Endothelial cell of umbilical vein (primary cell): ENCODE measurements around the gene PRDM16. TPM values are rescaled to one million over a fixed set of nuclear protein-coding genes. Genes with fewer than 3 reads are reported as not detected.

Experiments used
- BruUV-seq: library from RNA; stranded (reverse); fragments of 400-500 nt; replicated peaks from 2 replicates; lab custom pipeline; 2021; lab: Mats Ljungman, UMichigan
- CTCF ChIA-PET: fragments of 300-600, 350-600 bp; sonication (Branson Sonifier 250); formaldehyde crosslinking; loops from one replicate; lab custom pipeline; 2021; ENCODE audit warnings: antibody characterized with exemption, inconsistent platforms; lab: Charles Lee
- POLR2A ChIA-PET: fragments of 300-600, 350-600 bp; sonication (Branson Sonifier 250); formaldehyde crosslinking; loops from one replicate; lab custom pipeline; 2021; ENCODE audit warnings: antibody characterized with exemption, inconsistent platforms; lab: Charles Lee
- DNase-seq: peaks from one replicate; pipeline ENCODE4 v3.0.0-alpha.2; 2011; ENCODE audit warnings: low read depth, low spot score
- FAIRE-seq: peaks from 2 replicates; lab custom pipeline; 2011; peaks lifted over from hg19 to GRCh38; lab: Jason Lieb, UNC
- H2AFZ ChIP-seq: 2 replicates; pipeline ENCODE4 v1.6.0; 2012; ENCODE audit warnings: low read depth, low read length, control low read depth, inconsistent platforms
- H3K27ac ChIP-seq: 2 replicates; pipeline ENCODE4 v1.5.1; 2011; ENCODE audit warnings: low read depth, mild to moderate bottlenecking, control low read depth, low read length, moderate library complexity; ENCODE audit not compliant: insufficient read depth
- H3K27me3 ChIP-seq, 2 experiments: 2 replicates each; pipeline versions ENCODE4 v1.6.0 to v1.6.1; 2011; ENCODE audit warnings: low read length in 2 of 2, mixed read lengths in 1 of 2; ENCODE audit not compliant: control insufficient read depth in 2 of 2, insufficient read depth in 2 of 2
- H3K36me3 ChIP-seq, 2 experiments: 2 replicates in 1 of 2; 3 replicates in 1 of 2; pipeline ENCODE4 v1.5.1; 2011; ENCODE audit warnings: low read length in 2 of 2, mild to moderate bottlenecking in 1 of 2, moderate library complexity in 1 of 2; ENCODE audit not compliant: control insufficient read depth in 2 of 2, insufficient read depth in 2 of 2; ENCODE audit errors: extremely low read depth in 1 of 2
- H3K4me1 ChIP-seq: 3 replicates; pipeline ENCODE4 v1.5.1; 2011; ENCODE audit warnings: mild to moderate bottlenecking, low read length; ENCODE audit not compliant: control insufficient read depth, insufficient read depth; ENCODE audit errors: extremely low read depth
- H3K4me2 ChIP-seq: 2 replicates; pipeline ENCODE4 v1.6.1; 2011; ENCODE audit warnings: low read length, control low read depth, mixed read lengths; ENCODE audit not compliant: insufficient read depth
- H3K4me3 ChIP-seq, 3 experiments: fragments of 200-600 bp in 1 of 3; sonication (generic), shearing (Covaris generic) in 1 of 3; replicated peaks in 1 of 3; 2 replicates each; pipeline ENCODE4 v1.5.1; 2011 to 2016; ENCODE audit warnings: control low read depth in 3 of 3, low read length in 3 of 3, mild to moderate bottlenecking in 2 of 3, inconsistent platforms in 1 of 3, low read depth in 1 of 3, moderate library complexity in 1 of 3; ENCODE audit not compliant: insufficient read depth in 1 of 3
- H3K79me2 ChIP-seq: 2 replicates; pipeline ENCODE4 v1.6.0; 2012; ENCODE audit warnings: low read length, inconsistent platforms; ENCODE audit not compliant: control insufficient read depth, insufficient read depth
- H3K9ac ChIP-seq: replicated peaks from 2 replicates; pipeline ENCODE3; 2011; ENCODE audit warnings: low read length, control low read depth; ENCODE audit not compliant: insufficient read depth; ENCODE audit errors: extremely low read depth
- H3K9me1 ChIP-seq: replicated peaks from 3 replicates; pipeline ENCODE4 v1.6.0; 2011; ENCODE audit warnings: mild to moderate bottlenecking, low read length; ENCODE audit not compliant: control insufficient read depth, insufficient read depth; ENCODE audit errors: extremely low read depth
- H3K9me3 ChIP-seq: replicated peaks from 2 replicates; pipeline ENCODE4 v1.5.1; 2012; ENCODE audit warnings: low read length, inconsistent platforms; ENCODE audit not compliant: control insufficient read depth, insufficient read depth
- H4K20me1 ChIP-seq: replicated peaks from 2 replicates; pipeline ENCODE3; 2011; ENCODE audit warnings: mild to moderate bottlenecking, low read length; ENCODE audit not compliant: control insufficient read depth, insufficient read depth; ENCODE audit errors: extremely low read depth
- EZH2 ChIP-seq: IDR thresholded peaks from 2 replicates; pipeline ENCODE4 v1.6.1; 2012; ENCODE audit warnings: borderline replicate concordance, low read depth, mild to moderate bottlenecking, moderate library complexity, low read length, inconsistent platforms; ENCODE audit not compliant: severe bottlenecking
- FOS ChIP-seq: IDR thresholded peaks from 2 replicates; pipeline ENCODE4 v1.6.1; 2011; ENCODE audit warnings: mild to moderate bottlenecking, low read length, moderate library complexity, borderline replicate concordance; ENCODE audit not compliant: insufficient read depth
- GATA2 ChIP-seq: IDR thresholded peaks from 2 replicates; pipeline ENCODE4 v1.7.0; 2011; ENCODE audit warnings: low read depth, mild to moderate bottlenecking, moderate library complexity, mixed read lengths, low read length; ENCODE audit not compliant: insufficient read length, insufficient read depth
- JUN ChIP-seq: IDR thresholded peaks from 2 replicates; pipeline ENCODE4 v1.6.1; 2011; ENCODE audit warnings: borderline replicate concordance, low read depth; ENCODE audit not compliant: insufficient read length, insufficient read depth
- MYC ChIP-seq: IDR thresholded peaks from one replicate; pipeline ENCODE4 v1.6.1; 2011; ENCODE audit warnings: mild to moderate bottlenecking, low read depth, low read length
- POLR2A ChIP-seq: IDR thresholded peaks from 2 replicates; pipeline ENCODE4 v1.6.1; 2012; ENCODE audit warnings: low read depth, mild to moderate bottlenecking, control low read depth, low read length
- POLR2AphosphoS5 ChIP-seq: IDR thresholded peaks from 2 replicates; pipeline ENCODE4 v1.6.1; 2012; ENCODE audit warnings: low read depth, mild to moderate bottlenecking, control low read depth, low read length, moderate library complexity; ENCODE audit not compliant: insufficient read depth
- dilution Hi-C: fragments of 300-500 bp; cut with MboI; formaldehyde crosslinking; loops from one replicate; pipeline ENCODE4 v1.15.0; 2019; ENCODE audit warnings: low sequenced_read_pairs; ENCODE audit not compliant: extremely low pct_ligation_motif_present
- intact Hi-C: fragments of 100-400 bp; cut with micrococcal nuclease; formaldehyde crosslinking; loops from one replicate; pipeline ENCODE4 v1.10.0; 2022
- polyA plus RNA-seq, 4 experiments: library from polyadenylated mRNA; depleted of rRNA in 3 of 4; stranded (reverse) in 3 of 4; unstranded in 1 of 4; fragments of >200 nt; gene quantifications; 2 replicates each; pipeline versions ENCODE4 v1.2.1 to v1.2.3, GENCODE V29; 2011 to 2012; ENCODE audit warnings: missing spikeins in 1 of 4
- total RNA-seq: library from RNA; stranded (reverse); gene quantifications from 2 replicates; pipeline ENCODE4 v1.2.3, GENCODE V29; 2021
- TF ChIP-seq, protein P1 (sequence below): IDR thresholded peaks from 2 replicates; pipeline ENCODE4 v1.6.1; 2011; ENCODE audit not compliant: insufficient read depth, insufficient read length
- TF ChIP-seq, protein P2 (sequence below), 2 donors: IDR thresholded peaks; 1 replicate in 1 of 2; 2 replicates in 1 of 2; pipeline ENCODE4 v1.5.1; 2011; ENCODE audit warnings: low read length in 2 of 2, mild to moderate bottlenecking in 2 of 2, moderate library complexity in 2 of 2, control low read depth in 1 of 2, inconsistent platforms in 1 of 2, low read depth in 1 of 2; ENCODE audit not compliant: insufficient read depth in 1 of 2; ENCODE audit errors: extremely low read depth in 1 of 2

PRDM16 gene
- total and polyA plus RNA-seq, 2 donors (not counting 3 experiments of a cell fraction or from before 2014, with no cell fraction given) = not detected

- no peaks in the 10 kb centered on the region for H4K20me1 ChIP-seq
- no peak overlapping the region for H3K9ac ChIP-seq
- H3K27ac ChIP-seq = no peak overlapping the region
- H3K36me3 ChIP-seq = no peaks in the 10 kb centered on the region
- intact Hi-C loops (no loop called here), dilution Hi-C loops (no loop called here)
- FAIRE-seq = no peak
- H3K9me1 ChIP-seq = no peaks in the 10 kb centered on the region
- no peaks in the 10 kb centered on the region for H3K27me3 ChIP-seq
- no peaks in the 10 kb centered on the region for H3K9me3 ChIP-seq
- no peaks in the 10 kb centered on the region for H3K4me1 ChIP-seq
- ChIA-PET POLR2A (no interaction called here), CTCF (no interaction called here)
- DNase-seq = no peak
- H2AFZ ChIP-seq = no peak overlapping the region
- no peak overlapping the region for H3K4me2 ChIP-seq
- H3K4me3 ChIP-seq = no peak overlapping the region
- no peaks in the 10 kb centered on the region for H3K79me2 ChIP-seq
- TF ChIP-seq, protein P1, sequence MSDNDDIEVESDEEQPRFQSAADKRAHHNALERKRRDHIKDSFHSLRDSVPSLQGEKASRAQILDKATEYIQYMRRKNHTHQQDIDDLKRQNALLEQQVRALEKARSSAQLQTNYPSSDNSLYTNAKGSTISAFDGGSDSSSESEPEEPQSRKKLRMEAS = no peak
- TF ChIP-seq, protein P2, sequence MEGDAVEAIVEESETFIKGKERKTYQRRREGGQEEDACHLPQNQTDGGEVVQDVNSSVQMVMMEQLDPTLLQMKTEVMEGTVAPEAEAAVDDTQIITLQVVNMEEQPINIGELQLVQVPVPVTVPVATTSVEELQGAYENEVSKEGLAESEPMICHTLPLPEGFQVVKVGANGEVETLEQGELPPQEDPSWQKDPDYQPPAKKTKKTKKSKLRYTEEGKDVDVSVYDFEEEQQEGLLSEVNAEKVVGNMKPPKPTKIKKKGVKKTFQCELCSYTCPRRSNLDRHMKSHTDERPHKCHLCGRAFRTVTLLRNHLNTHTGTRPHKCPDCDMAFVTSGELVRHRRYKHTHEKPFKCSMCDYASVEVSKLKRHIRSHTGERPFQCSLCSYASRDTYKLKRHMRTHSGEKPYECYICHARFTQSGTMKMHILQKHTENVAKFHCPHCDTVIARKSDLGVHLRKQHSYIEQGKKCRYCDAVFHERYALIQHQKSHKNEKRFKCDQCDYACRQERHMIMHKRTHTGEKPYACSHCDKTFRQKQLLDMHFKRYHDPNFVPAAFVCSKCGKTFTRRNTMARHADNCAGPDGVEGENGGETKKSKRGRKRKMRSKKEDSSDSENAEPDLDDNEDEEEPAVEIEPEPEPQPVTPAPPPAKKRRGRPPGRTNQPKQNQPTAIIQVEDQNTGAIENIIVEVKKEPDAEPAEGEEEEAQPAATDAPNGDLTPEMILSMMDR (IDR thresholded peaks at IDR 0.05; ENCODE audit: extremely low read depth in 1 of 2, insufficient read depth in 1 of 2, low read depth in 1 of 2, low read length in 2 of 2) = no peak
- BruUV-seq = no TSS peak
Observed at GRCh38 chr1:3103967-3104677, 35.1 kb downstream of the PRDM16 start.

- no peak overlapping the region for H2AFZ ChIP-seq
- no peaks in the 10 kb centered on the region for H3K27me3 ChIP-seq
- H3K36me3 ChIP-seq = no peaks in the 10 kb centered on the region
- TF ChIP-seq FOS (no peak), POLR2AphosphoS5 (no peak), GATA2 (no peak), JUN (no peak), POLR2A (no peak), MYC (no peak), EZH2 (no peak)
- TF ChIP-seq, protein P2 (IDR thresholded peaks at IDR 0.05; ENCODE audit: extremely low read depth in 1 of 2, insufficient read depth in 1 of 2, low read depth in 1 of 2, low read length in 2 of 2) = no peak
- TF ChIP-seq, protein P1 = no peak
- no peaks in the 10 kb centered on the region for H4K20me1 ChIP-seq
- DNase-seq = no peak
- no peak overlapping the region for H3K27ac ChIP-seq
- H3K4me3 ChIP-seq = no peak overlapping the region
- H3K79me2 ChIP-seq = no peaks in the 10 kb centered on the region
- dilution Hi-C loops (no loop called here), intact Hi-C loops (no loop called here)
- no peak overlapping the region for H3K9ac ChIP-seq
- POLR2A ChIA-PET = no interaction called here
- CTCF ChIA-PET = no interaction called here
- no peaks in the 10 kb centered on the region for H3K9me1 ChIP-seq
- H3K9me3 ChIP-seq = no peaks in the 10 kb centered on the region
- no peaks in the 10 kb centered on the region for H3K4me1 ChIP-seq
- H3K4me2 ChIP-seq = no peak overlapping the region
- no peak for FAIRE-seq
- BruUV-seq = no TSS peak
Observed at GRCh38 chr1:3105167-3105863, 36.3 kb downstream of the PRDM16 start.
